ENCODE measurements around the gene SNX20.

- TF ChIP-seq REST (IDR thresholded peaks at IDR 0.05; ENCODE audit: insufficient read depth in 1 of 2, low read depth in 2 of 2, low read length in 2 of 2) (no peak), POLR2AphosphoS5 (IDR thresholded peaks at IDR 0.05; ENCODE audit: low read depth, low read length) (no peak), SIN3A (IDR thresholded peaks at IDR 0.05; ENCODE audit: borderline replicate concordance, insufficient read depth, low read length) (no peak), TAF1 (IDR thresholded peaks at IDR 0.05; ENCODE audit: borderline replicate concordance, insufficient read depth, low read length) (no peak), FOXP2 (optimal IDR thresholded peaks at IDR 0.05; ENCODE audit: borderline replicate concordance, extremely low read depth, extremely low read length, insufficient read depth) (no peak)
Observed at GRCh38 chr16:50688083-50688482, 7.0 kb upstream of the SNX20 start.

Measured in PFSK-1 (cell line).